ENCODE measurements around the gene PAIP2.
"Not testable (repeated sequence)": the region's sequence is repeated elsewhere in the genome, so short reads cannot be mapped to it uniquely, and the experiment has no call there.

Gene PAIP2

DNA sequence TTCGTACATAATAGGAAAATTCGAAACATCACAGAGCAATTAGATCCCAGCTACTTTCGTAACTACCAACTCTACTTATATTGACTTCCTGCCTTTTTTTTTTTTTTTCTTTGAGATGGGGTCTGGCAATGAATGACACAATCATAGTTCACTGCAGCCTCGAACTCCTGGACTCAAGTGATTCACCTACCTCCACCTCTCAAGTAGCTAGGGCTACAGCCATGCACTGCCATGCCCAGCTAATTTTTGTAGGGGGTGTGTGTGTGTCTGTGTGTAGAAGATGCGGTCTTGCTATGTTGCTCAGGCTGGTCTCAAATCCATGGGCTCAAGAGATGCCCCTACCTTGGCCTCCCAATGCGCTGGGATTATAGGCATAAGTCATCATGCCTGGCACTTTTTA is 5.8 kb upstream of the PAIP2 start:
- peak; percentile 12 for DNase-seq

- no peak for DNase-seq
These were observed 1.6 kb upstream of the PAIP2 start for GRCh38 chr5:139340051-139340450.

DNA sequence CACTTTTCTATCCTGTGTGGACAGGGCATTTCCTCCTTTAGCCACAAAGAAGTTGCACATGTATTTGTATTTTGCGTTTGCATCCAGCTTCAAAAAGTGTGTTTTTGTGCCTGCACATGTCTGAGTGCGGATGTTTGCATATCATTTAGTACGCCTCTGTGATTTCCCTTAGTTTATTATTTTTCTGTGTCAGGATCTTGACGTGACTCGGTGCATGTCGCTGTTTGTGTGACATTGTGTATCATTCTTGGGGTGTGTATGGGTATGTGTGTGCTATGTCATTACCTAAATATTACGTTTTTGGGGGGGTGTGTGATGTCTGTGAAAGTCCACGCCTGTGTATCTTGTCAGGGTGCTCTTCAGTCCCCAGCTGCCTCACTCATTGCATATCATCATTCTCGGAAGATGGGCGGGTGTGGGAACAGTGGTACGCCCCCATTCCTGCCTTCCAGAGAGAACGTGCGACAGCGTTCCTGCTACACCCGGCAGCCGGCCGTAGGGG is 416 bp upstream of the PAIP2 start:
- DNase-seq, result no peak

- DNase-seq, result peak; percentile 86
These were observed 719 bp downstream of the PAIP2 start for GRCh38 chr5:139342423-139342723.

DNA sequence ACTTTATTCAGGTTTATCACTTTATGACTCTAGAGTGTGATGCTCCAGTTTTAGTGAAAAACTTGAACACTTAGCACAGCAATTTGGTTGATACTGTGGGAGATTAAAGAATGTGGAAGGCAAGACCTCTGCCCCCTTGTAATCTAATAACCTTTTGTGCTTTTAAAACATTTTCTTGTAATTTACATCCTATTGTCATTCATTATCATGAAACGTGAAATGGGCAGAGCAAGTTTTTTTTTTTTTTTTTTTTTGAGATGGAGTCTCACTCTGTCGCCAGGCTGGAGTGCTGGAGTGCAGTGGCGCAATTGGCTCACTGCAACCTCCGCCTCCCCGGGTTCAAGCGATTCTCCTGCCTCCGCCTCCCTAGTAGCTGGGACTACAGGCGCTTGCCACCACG is 1.8 kb downstream of the PAIP2 start:
- DNase-seq, result no peak

- DNase-seq, result no peak
These were observed 2.5 kb downstream of the PAIP2 start for GRCh38 chr5:139344177-139344576.

DNA sequence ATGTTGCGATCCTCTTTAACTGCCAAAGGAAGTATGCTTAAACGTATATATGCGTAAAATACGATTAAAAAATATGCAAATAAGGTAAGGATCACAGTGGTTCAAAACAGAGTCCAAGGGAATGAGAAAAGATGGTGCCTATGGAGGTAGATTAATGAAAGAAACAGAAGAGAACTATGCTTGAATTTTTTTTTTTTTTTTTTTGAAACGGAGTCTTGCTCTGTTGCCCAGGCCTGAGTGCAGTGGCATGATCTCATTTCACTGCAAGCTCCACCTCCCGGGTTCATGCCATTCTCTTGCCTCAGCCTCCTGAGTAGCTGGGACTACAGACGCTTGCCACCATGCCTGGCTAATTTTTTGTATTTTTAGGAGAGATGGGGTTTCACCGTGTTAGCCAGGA is 3.8 kb downstream of the PAIP2 start:
- not testable (repeated sequence) for DNase-seq

DNA sequence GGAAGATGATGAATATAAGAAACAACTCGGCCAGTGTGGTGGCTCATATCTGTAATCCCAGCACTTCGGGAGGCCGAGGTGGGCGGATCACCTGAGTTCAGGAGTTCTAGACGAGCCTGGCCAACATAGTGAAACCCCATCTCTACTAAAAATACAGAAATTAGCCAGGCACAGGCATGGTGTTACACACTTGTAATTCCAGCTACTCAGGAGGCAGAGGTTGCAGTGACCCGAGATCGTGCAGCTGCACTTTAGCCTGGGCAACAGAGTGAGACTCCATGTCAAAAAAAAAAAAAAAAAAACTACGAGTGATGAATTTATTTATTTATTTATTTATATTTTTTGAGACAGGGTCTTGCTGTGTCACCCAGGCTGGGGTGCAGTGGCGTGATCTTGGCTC is 6.2 kb downstream of the PAIP2 start:
- not testable (repeated sequence) for DNase-seq

DNA sequence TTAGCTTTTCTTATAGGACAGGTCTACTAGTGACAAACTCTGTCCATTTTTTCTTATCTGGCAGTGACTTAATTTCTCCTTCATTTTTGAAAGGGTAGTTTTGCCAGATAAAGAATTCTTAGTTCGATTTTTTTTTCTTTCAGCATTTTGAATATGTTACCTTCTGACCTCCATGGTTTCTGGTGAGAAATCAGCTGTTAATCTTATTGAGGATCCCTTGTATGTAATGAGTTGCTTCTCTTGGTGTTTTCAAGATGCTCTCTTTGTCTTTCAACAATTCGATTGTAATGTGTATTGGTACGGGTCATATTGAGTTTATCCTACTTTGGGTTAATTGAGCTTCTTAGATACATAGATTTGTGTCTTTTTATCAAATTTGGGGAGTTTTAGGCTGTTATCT is 12.5 kb downstream of the PAIP2 start:
- no peak for DNase-seq

GRCh38 chr5:139355900-139356299 is 14.2 kb downstream of the PAIP2 start:
- DNase-seq, result not testable (repeated sequence)

DNA sequence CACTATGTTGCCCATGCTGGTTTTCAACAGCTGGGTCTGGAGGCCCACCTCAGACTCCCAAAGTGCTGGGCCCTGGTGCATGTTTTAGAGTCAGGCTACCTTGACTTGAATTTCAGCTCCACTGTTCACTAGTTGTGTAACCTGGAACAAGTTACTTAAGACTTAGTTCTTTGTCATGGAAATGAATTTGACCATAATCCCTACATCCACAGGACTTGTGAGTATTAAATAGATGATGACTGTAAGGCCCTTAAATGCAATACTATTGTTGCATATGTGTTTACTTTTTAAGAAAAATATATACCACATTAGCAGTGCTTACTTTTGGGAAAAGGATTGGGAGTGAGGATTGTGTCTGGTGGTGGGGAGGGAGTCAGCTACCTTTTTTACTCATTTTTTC is 16.4 kb downstream of the PAIP2 start:
- no peak for DNase-seq

GRCh38 chr5:139360384-139360783 is 18.7 kb downstream of the PAIP2 start:
- DNase-seq, result no peak

DNA sequence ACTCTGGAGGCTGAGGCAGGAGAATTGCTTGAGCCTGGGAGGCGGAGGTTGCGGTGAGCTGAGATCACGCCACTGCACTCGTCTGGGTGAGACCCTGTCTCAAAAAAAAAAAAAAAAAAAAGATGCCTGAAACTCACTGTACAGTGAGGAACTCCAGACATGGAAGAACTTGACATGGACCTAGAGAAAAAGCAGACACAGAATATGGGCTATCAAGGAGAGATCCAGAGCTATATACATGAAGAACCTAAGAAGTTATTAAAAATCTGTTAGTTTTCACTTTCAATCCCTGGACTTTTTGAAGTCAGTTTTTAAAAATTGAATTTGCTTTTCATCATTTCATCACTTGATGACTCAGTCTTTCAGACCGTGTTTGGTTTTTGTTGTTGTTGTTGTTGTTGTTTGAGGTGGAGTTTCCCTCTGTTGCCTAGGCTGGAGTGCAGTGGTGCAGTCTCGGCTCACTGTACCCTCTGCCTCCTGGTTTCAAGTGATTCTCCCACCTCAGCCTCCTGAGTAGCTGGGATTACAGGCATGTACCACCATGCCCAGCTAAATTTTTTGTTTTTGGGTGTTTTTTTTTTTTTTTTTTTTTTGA is 20.3 kb downstream of the PAIP2 start:
- DNase-seq, result no peak

GRCh38 chr5:139363937-139364336 is 22.3 kb downstream of the PAIP2 start:
- DNase-seq, result no peak

- DNase-seq, result no peak
These were observed 22.8 kb downstream of the PAIP2 start for GRCh38 chr5:139364466-139364865.

DNA sequence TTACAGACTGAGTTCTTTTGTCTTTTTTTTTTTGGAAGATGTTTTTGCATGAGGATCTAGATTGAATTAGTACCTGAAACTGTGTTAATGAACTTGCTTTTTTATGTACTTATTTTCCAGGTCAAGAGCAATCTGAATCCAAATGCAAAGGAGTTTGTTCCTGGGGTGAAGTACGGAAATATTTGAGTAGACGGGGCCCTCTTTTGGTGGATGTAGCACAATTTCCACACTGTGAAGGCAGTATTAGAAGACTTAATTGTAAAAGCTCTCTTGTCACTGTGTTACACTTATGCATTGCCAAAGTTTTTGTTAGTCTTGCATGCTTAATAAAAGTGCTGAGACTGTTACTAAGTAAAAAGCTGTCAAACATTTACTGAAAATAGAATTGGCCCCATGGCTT is 27.0 kb downstream of the PAIP2 start:
- no peak for DNase-seq

- DNase-seq, result no peak
These were observed 27.5 kb downstream of the PAIP2 start for GRCh38 chr5:139369181-139369580.

DNA sequence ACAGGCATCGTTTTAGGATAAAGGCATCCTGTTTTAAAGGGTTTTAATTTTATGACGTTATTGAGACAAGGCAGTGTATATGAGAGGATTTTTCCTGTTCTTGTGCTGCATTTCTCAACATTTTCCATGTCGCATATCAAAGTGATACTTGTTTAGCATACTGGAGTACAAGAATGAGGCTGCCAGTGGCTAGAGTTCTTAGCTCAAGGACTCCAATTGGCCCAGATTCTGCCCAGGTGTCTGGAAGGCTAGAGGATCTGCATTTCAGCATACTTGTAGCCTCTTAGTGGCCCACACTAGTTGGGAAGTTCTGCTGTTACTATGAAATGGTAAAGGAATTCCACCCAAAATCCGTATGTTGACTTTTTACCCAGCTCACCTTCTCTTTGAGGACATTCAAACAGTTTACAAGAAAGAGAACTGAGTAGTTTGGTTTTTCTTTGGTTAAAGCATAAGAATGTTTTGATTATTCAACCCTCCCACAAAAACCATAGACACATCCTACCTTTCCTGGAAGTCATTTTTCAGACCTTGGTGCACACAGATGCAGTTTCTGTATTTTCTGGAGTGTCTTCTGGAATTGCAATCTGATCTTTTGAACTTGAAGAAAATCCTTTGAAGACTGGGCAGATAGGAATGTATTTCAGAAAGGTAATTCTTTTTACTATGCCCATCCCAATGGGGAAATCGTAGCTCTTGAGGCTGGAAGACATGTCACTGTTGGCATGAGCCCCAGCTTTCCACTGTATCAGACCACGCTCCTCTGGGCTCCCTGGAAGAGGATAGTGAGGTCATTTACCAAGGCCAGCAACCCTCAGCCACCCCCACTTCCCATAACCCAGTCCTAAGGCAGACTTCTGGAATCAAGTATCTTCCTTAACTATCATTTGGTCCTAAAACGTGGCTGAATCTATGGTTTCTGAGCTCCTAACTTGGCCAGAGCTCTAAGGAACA is 30.1 kb downstream of the PAIP2 start:
- no peak for DNase-seq

DNA sequence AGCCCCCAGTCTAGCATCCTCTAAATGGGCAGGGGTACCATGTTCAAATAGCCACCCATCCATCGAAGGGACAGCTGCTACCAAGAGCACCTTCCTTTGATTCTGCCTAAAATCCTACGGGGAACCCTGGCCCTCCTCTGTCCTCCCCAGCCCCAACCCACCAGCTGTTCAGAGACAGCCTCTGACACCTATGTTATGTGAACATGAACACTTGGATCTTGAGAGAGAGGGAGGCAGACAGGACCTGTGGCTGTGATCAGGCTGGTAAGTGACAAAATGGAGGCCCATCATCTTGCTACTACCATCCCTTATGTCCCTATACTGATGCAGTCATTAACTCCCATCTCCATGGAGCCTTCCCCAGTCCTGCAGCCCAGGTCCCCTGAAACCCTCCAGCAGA is 33.3 kb downstream of the PAIP2 start:
- no peak for DNase-seq

- DNase-seq, result no peak
These were observed 34.7 kb downstream of the PAIP2 start for GRCh38 chr5:139376364-139376763.

DNA sequence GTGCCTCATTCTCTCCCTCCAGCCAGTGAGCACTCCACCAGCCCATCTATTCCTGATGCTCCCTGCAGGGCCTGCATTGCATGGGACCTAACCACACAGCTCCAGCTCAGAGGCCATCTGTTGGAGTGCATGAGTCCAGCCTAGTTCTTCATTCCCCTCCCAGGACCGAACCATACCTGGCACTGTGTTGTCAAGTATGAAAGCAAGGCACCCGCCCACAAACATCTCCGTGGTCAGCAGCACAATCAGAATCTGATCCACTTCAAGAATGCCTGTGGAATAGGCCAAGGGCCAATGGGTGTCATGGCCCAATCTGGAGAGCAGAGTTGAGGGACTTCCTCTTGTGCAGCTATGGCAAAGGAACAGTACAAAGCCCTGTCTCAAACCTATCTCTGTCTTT is 35.6 kb downstream of the PAIP2 start:
- DNase-seq, result no peak

DNA sequence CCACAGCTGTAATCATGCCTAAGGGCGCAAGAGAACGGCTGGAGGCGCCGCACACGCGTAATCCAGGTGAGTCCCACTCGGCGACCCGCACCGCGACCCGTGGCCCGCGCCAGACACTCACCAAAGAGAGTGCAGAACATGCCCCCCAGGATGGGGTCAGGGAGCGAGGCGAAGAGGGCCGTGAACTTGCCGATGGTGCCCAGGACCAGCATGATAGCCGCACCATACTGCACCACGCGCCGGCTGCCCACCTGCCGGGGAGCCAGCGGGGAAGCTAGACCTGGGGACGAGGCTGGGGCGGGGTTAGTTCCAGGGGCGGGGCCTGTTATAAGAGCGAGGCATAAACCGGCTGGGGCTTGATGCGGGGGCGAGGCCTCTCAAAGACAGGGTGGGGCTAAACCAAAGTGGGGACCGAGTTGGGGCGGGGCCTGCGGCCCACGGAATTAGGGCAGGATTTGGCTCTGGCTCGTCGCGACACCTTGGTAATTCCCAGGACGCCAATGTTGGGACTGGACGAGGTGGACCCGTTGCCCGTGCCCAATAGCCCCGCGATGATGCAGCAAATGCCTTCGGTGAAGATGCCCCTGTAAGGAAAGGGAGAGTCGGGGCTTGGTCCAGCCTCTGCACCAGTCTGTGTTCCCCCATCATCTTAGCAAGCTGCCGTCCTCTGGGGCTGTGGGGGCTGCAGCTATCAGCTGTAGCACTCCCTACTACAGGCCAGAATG is 36.6 kb downstream of the PAIP2 start:
- DNase-seq, result no peak

GRCh38 chr5:139378941-139379361 is 37.3 kb downstream of the PAIP2 start:
- no peak for DNase-seq

Data from CD4-positive, alpha-beta T cell treated with Interleukin-6 for 4 hours (primary cell).